GM18507 (cell line): Measurements from ENCODE around the gene CDC34.

Source experiments
- DNase-seq: peaks from one replicate; pipeline ENCODE4 v3.0.0; 2011; ENCODE audit warnings: low read depth; ENCODE audit not compliant: insufficient read length; ENCODE audit errors: extremely low spot score
- FAIRE-seq: peaks from 2 replicates; lab custom pipeline; 2011; peaks lifted over from hg19 to GRCh38; lab: Jason Lieb, UNC

The CDC34 gene

GRCh38 chr19:531753-532560 lies at the start of gene CDC34:
Gene CDC34, plus strand, starts transcription at chr19:531760. Its CDS starts 172 bp downstream, at chr19:531932.
- no peak for DNase-seq
- FAIRE-seq = no peak

GRCh38 chr19:482186-483041 lies 49.1 kb upstream of the CDC34 start:
- FAIRE-seq = no peak
- no peak for DNase-seq

GRCh38 chr19:483332-484072 lies 48.1 kb upstream of the CDC34 start:
- FAIRE-seq = no peak
- DNase-seq = no peak

- no peak for DNase-seq
- no peak for FAIRE-seq
These were observed 47.1 kb upstream of the CDC34 start for GRCh38 chr19:484494-484893.

- no peak for FAIRE-seq
- DNase-seq = no peak
These were observed 46.5 kb upstream of the CDC34 start for GRCh38 chr19:485077-485476.

GRCh38 chr19:485583-486236 lies 45.9 kb upstream of the CDC34 start:
- FAIRE-seq (no peak), DNase-seq (no peak)

GRCh38 chr19:488505-489417 lies 42.8 kb upstream of the CDC34 start:
- peak; percentile 86 for FAIRE-seq
- DNase-seq = peak; percentile 92

- DNase-seq (no peak), FAIRE-seq (no peak)
These were observed 42.0 kb upstream of the CDC34 start for GRCh38 chr19:489418-490196.

GRCh38 chr19:491146-491741 lies 40.3 kb upstream of the CDC34 start:
- DNase-seq (no peak), FAIRE-seq (no peak)

GRCh38 chr19:492091-492531 lies 39.4 kb upstream of the CDC34 start:
- no peak for DNase-seq
- no peak for FAIRE-seq

GRCh38 chr19:493391-494170 lies 38.0 kb upstream of the CDC34 start:
- FAIRE-seq (no peak), DNase-seq (no peak)

GRCh38 chr19:494171-495080 lies 37.1 kb upstream of the CDC34 start:
- DNase-seq (no peak), FAIRE-seq (no peak)

- no peak for FAIRE-seq
These were observed 36.5 kb upstream of the CDC34 start for GRCh38 chr19:495081-495401.

GRCh38 chr19:495402-496111 lies 36.0 kb upstream of the CDC34 start:
- DNase-seq (no peak), FAIRE-seq (no peak)

More at GRCh38 chr19:495081-495401, 36.5 kb upstream of the CDC34 start:
- DNase-seq = no peak

GRCh38 chr19:496112-496665 lies 35.4 kb upstream of the CDC34 start, which contains the start of gene MADCAM1:
Gene MADCAM1, plus strand, starts transcription at chr19:496486. Its CDS starts 14 bp downstream, at chr19:496500.
- FAIRE-seq (no peak), DNase-seq (no peak)
